Naive thymus-derived CD4-positive, alpha-beta T cell (primary cell): Measurements from ENCODE around the gene CIAO2B. TPM values are rescaled to one million over a fixed set of nuclear protein-coding genes. Genes with fewer than 3 reads are reported as not detected.
A peak's percentile ranks its signal among the peaks of the same experiment; 100 is the strongest.

Experiments used
- ATAC-seq: fragments of 150-1000 bp; cut with Tn5 transposase; 2 replicates; pipeline ENCODE4 v1.10.0; 2021; ENCODE audit warnings: mild to moderate bottlenecking, moderate library complexity
- CTCF ChIA-PET: fragments of 350-600 bp; sonication (Branson Sonifier 250); formaldehyde crosslinking; loops from one replicate; lab custom pipeline; 2021; ENCODE audit warnings: antibody characterized with exemption; lab: Charles Lee
- POLR2A ChIA-PET: fragments of 350-600 bp; sonication (Branson Sonifier 250); formaldehyde crosslinking; loops from one replicate; lab custom pipeline; 2021; ENCODE audit warnings: antibody characterized with exemption, inconsistent platforms; lab: Charles Lee
- DNase-seq, 9 donors: peaks; one replicate each; pipeline versions ENCODE4 v3.0.0 to v3.0.0-alpha.2; 2020 to 2022; ENCODE audit warnings: mixed read lengths in 1 of 9
- H3K27ac ChIP-seq: one replicate; pipeline ENCODE4 v1.7.0; 2013; ENCODE audit warnings: mild to moderate bottlenecking, low read depth, low read length, moderate library complexity
- H3K27me3 ChIP-seq, 2 donors: one replicate each; pipeline ENCODE4 v1.7.0; 2013; ENCODE audit warnings: low read length in 2 of 2, mild to moderate bottlenecking in 2 of 2, moderate library complexity in 2 of 2; ENCODE audit not compliant: control insufficient read depth in 2 of 2, insufficient read depth in 2 of 2
- H3K36me3 ChIP-seq, 3 experiments: 1 replicate in 2 of 3; 2 replicates in 1 of 3; pipeline ENCODE4 v1.7.0; 2013; ENCODE audit warnings: low read length in 3 of 3, mild to moderate bottlenecking in 3 of 3, moderate library complexity in 1 of 3; ENCODE audit not compliant: insufficient read depth in 3 of 3, control insufficient read depth in 2 of 3
- H3K4me1 ChIP-seq, 2 donors: one replicate each; pipeline ENCODE4 v1.7.0; 2013; ENCODE audit warnings: low read length in 2 of 2, mild to moderate bottlenecking in 2 of 2, moderate library complexity in 1 of 2; ENCODE audit not compliant: control insufficient read depth in 2 of 2, insufficient read depth in 2 of 2
- H3K4me3 ChIP-seq: 2 replicates; pipeline ENCODE4 v1.7.0; 2013; ENCODE audit warnings: mild to moderate bottlenecking, low read length
- H3K9me3 ChIP-seq, 3 experiments: 1 replicate in 2 of 3; 2 replicates in 1 of 3; pipeline ENCODE4 v1.7.0; 2013; ENCODE audit warnings: low read length in 3 of 3; ENCODE audit not compliant: control insufficient read depth in 2 of 3
- H3K27ac Mint-ChIP-seq, 9 donors: one replicate each; pipeline ENCODE4 v1.8.0; 2020 to 2022; ENCODE audit warnings: mixed read lengths in 9 of 9, mild to moderate bottlenecking in 8 of 9, moderate library complexity in 5 of 9, inconsistent platforms in 2 of 9
- H3K27me3 Mint-ChIP-seq, 5 donors: one replicate each; pipeline ENCODE4 v1.8.0; 2021 to 2022; ENCODE audit warnings: mixed read lengths in 5 of 5, mild to moderate bottlenecking in 1 of 5
- H3K36me3 Mint-ChIP-seq, 5 donors: one replicate each; pipeline ENCODE4 v1.8.0; 2020 to 2022; ENCODE audit warnings: mixed read lengths in 5 of 5, mild to moderate bottlenecking in 3 of 5, inconsistent platforms in 1 of 5
- H3K4me1 Mint-ChIP-seq, 7 donors: one replicate each; pipeline ENCODE4 v1.8.0; 2020 to 2022; ENCODE audit warnings: mixed read lengths in 7 of 7, mild to moderate bottlenecking in 3 of 7, inconsistent platforms in 1 of 7
- H3K4me3 Mint-ChIP-seq, 10 donors: one replicate each; pipeline ENCODE4 v1.8.0; 2020 to 2022; ENCODE audit warnings: mild to moderate bottlenecking in 10 of 10, mixed read lengths in 10 of 10, moderate library complexity in 6 of 10, inconsistent platforms in 2 of 10
- H3K9me3 Mint-ChIP-seq, 11 donors: one replicate each; pipeline ENCODE4 v1.8.0; 2020 to 2022; ENCODE audit warnings: mixed read lengths in 11 of 11, mild to moderate bottlenecking in 4 of 11, inconsistent platforms in 1 of 11, moderate library complexity in 1 of 11
- intact Hi-C, 2 donors: fragments of 100-400 bp; cut with micrococcal nuclease; formaldehyde crosslinking; loops; one replicate each; pipeline ENCODE4 v1.15.1; 2023
- polyA plus RNA-seq, 2 donors: library from polyadenylated mRNA; unstranded; fragments of 300-500 nt; fragmentation: Illumina TruSeq; gene quantifications; one replicate each; pipeline ENCODE4 v1.2.3, GENCODE V29; 2021
- total RNA-seq, 6 experiments: library from RNA in 5 of 6; stranded (reverse) in 5 of 6; gene quantifications; 1 replicate in 5 of 6; 2 replicates in 1 of 6; pipeline ENCODE4 v1.2.3 and lab custom pipeline; 2021 to 2026

CIAO2B gene
- total and polyA plus RNA-seq, 7 experiments from 2014 or later, result 47.0 to 116 (median 61.6) TPM

DNA sequence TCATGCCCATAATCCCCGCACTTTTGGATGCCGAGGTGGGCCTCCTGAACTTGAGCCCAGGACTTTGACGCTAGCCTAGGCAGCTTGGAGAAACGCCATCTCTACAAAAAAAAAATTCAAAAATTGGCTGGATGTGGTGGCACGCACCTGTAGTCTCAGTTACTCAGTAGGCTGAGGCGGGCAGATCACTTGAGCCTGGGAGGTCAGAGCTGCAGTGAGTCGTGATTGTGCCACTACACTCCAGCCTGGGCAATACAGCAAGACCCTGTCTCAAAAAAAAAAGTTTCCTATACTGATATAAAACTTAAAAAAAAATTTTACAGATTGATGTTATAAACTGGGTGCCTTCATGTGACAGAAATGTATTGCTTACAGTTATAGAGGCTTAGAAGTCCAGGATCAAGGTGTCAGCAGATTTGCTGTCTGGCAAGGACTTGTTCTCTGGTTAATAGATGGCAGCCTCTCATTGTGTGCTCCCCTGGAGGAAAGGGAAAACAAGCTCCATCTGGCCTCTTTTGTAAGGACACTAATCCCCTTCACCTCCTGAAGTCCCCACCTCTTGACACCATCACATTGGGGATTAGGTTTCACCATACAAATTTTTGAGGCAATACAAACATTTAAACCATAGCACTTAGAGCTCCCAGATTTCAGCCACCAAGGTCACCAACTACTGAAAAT lies 18.4 kb upstream of the CIAO2B start:
- peaks cover 0 to 7% (median 0%) of the 10 kb centered on the region in 11 donors for H3K9me3 Mint-ChIP-seq
- no peaks in the 10 kb centered on the region for H3K9me3 ChIP-seq
- no peak overlapping the region for H3K27ac Mint-ChIP-seq
- no peak overlapping the region for H3K4me3 Mint-ChIP-seq
- intact Hi-C loops, result no loop called here
- CTCF ChIA-PET, result interaction anchor here (0.6 to 1.5 kb wide), 7 partner anchors 66 to 433 kb away, joined by 3 to 5 read pairs (median 3); no protein-coding TSS in a partner anchor
- H3K36me3 Mint-ChIP-seq, result peaks cover 0 to 6% (median 0%) of the 10 kb centered on the region in 5 donors
- ATAC-seq (no peak), DNase-seq (no peak)
- peaks cover 35 to 46% (median 43%) of the 10 kb centered on the region in 5 donors for H3K27me3 Mint-ChIP-seq
- POLR2A ChIA-PET, result interaction anchor here (0.9 kb wide), 1 partner anchor 85 kb away, joined by 3 read pairs; no protein-coding TSS in a partner anchor
- H3K4me1 ChIP-seq, result peaks cover 0 to 4% of the 10 kb centered on the region in 2 donors
- H3K4me1 Mint-ChIP-seq, result peaks cover 8 to 24% (median 14%) of the 10 kb centered on the region in 7 donors
- H3K27me3 ChIP-seq, result no peaks in the 10 kb centered on the region
- no peaks in the 10 kb centered on the region for H3K36me3 ChIP-seq
- H3K4me3 ChIP-seq, result no peak overlapping the region
- no peak overlapping the region for H3K27ac ChIP-seq

GRCh38 chr16:66950971-66951790 lies 17.0 kb upstream of the CIAO2B start:
- no peak overlapping the region for H3K4me3 ChIP-seq
- H3K4me1 ChIP-seq, result peaks cover 0 to 4% of the 10 kb centered on the region in 2 donors
- DNase-seq, result no peak
- ChIA-PET CTCF (no interaction called here), POLR2A (no interaction called here)
- intact Hi-C loops, result no loop called here
- peaks cover 35 to 46% (median 43%) of the 10 kb centered on the region in 5 donors for H3K27me3 Mint-ChIP-seq
- H3K27ac ChIP-seq, result no peak overlapping the region
- no peaks in the 10 kb centered on the region for H3K9me3 ChIP-seq
- no peaks in the 10 kb centered on the region for H3K36me3 ChIP-seq
- H3K4me1 Mint-ChIP-seq, result peaks cover 13 to 28% (median 20%) of the 10 kb centered on the region in 7 donors
- H3K9me3 Mint-ChIP-seq, result peaks cover 0 to 7% (median 0%) of the 10 kb centered on the region in 11 donors
- no peak overlapping the region for H3K4me3 Mint-ChIP-seq
- peaks cover 0 to 6% (median 0%) of the 10 kb centered on the region in 5 donors for H3K36me3 Mint-ChIP-seq
- ATAC-seq, result no peak
- no peaks in the 10 kb centered on the region for H3K27me3 ChIP-seq
- H3K27ac Mint-ChIP-seq, result no peak overlapping the region

- ATAC-seq (no peak), DNase-seq (no peak)
- Mint-ChIP-seq H3K27me3 (peaks cover 35 to 46% (median 43%) of the 10 kb centered on the region in 5 donors), H3K27ac (no peak overlapping the region), H3K4me3 (peak overlapping the region in 1 of 10 donors; percentile 4), H3K9me3 (peaks cover 0 to 7% (median 0%) of the 10 kb centered on the region in 11 donors), H3K36me3 (peaks cover 0 to 6% (median 0%) of the 10 kb centered on the region in 5 donors), H3K4me1 (peaks cover 13 to 28% (median 20%) of the 10 kb centered on the region in 7 donors)
- intact Hi-C loops, result no loop called here
- Histone ChIP-seq H3K27ac (no peak overlapping the region), H3K9me3 (no peaks in the 10 kb centered on the region), H3K4me1 (peaks cover 0 to 4% of the 10 kb centered on the region in 2 donors), H3K4me3 (no peak overlapping the region), H3K27me3 (no peaks in the 10 kb centered on the region), H3K36me3 (no peaks in the 10 kb centered on the region)
- ChIA-PET POLR2A (no interaction called here), CTCF (no interaction called here)
Observed at GRCh38 chr16:66950437-66950836, 16.2 kb upstream of the CIAO2B start.

DNA sequence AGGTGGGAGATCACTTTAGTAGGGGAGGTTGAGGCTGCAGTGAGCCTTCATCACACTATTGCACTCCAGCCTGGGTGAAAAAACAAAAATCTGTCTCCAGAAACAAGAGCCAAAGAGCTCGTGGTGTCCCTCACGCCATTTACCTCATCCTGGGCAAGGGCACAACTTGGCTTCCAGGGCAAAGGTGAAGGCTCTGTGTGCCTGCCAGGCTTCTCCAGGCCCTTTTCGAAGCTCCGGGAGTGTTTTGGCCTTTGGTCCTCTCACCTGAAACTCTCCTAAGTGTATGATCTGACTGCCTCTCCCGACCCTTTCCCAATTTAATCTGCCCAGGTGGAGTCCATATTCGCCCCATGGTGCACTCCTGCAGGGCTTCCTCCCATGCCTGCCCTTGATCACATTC lies 15.3 kb upstream of the CIAO2B start:
- intact Hi-C loops, result loop anchor here (5.0 kb wide), 3 partner anchors 52 to 328 kb away; partner anchors contain the start of genes CBFB (in 1 of the 2) and PLEKHG4 (in 1 of the 2)
- CTCF ChIA-PET, result no interaction called here

DNA sequence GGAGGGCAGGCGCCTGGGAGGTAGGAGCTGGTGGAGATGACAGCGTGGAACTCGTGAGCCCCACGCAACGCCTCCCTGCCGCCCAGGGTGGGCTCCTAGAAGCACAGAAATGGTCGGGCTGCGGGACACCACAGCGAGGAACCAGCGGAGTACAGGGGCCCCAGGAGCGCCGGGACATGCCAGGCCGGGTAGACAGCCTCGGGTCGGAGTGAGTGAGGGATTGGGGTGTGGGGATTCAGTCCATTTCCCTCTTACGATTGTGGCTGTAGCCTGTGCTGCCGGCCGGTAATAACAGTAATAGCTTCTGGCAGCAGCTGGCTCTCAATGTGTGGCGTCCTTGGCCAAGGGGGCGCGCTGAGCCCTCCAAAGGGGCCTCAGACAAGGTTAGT lies 14.6 kb upstream of the CIAO2B start:
- no peaks in the 10 kb centered on the region for H3K27me3 ChIP-seq
- H3K4me1 ChIP-seq, result peaks cover 0 to 4% of the 10 kb centered on the region in 2 donors
- Mint-ChIP-seq H3K4me3 (peak overlapping the region; percentile 83 to 95 (median 92)), H3K27ac (no peak overlapping the region), H3K36me3 (peaks cover 0 to 6% (median 0%) of the 10 kb centered on the region in 5 donors), H3K27me3 (peaks cover 31 to 42% (median 40%) of the 10 kb centered on the region in 5 donors), H3K9me3 (peaks cover 0 to 7% (median 0%) of the 10 kb centered on the region in 11 donors), H3K4me1 (peaks cover 13 to 25% (median 19%) of the 10 kb centered on the region in 7 donors)
- no peak for ATAC-seq
- CTCF ChIA-PET, result interaction anchor here (0.6 kb wide), 2 partner anchors 11 to 29 kb away, joined by 3 read pairs; no protein-coding TSS in a partner anchor
- POLR2A ChIA-PET, result no interaction called here
- no peak for DNase-seq
- H3K9me3 ChIP-seq, result no peaks in the 10 kb centered on the region
- no peak overlapping the region for H3K27ac ChIP-seq
- H3K4me3 ChIP-seq, result no peak overlapping the region
- intact Hi-C loops, result loop anchor here (5.0 kb wide), 3 partner anchors 52 to 328 kb away; partner anchors contain the start of genes CBFB (in 1 of the 2) and PLEKHG4 (in 1 of the 2)
- H3K36me3 ChIP-seq, result peaks cover 0 to under 1% (median 0%) of the 10 kb centered on the region in 3 experiments

More for the DNA sequence above, 15.3 kb upstream of the CIAO2B start:
- ATAC-seq (no peak), DNase-seq (no peak)
- no peaks in the 10 kb centered on the region for H3K36me3 ChIP-seq
- no peaks in the 10 kb centered on the region for H3K9me3 ChIP-seq
- Mint-ChIP-seq H3K27ac (peak overlapping the region in 1 of 9 donors; percentile 56), H3K9me3 (peaks cover 0 to 7% (median 0%) of the 10 kb centered on the region in 11 donors), H3K4me1 (peaks cover 13 to 28% (median 20%) of the 10 kb centered on the region in 7 donors), H3K4me3 (peak overlapping the region in 7 of 10 donors; percentile 1 to 94 (median 53)), H3K27me3 (peaks cover 35 to 46% (median 43%) of the 10 kb centered on the region in 5 donors), H3K36me3 (peaks cover 0 to 6% (median 0%) of the 10 kb centered on the region in 5 donors)
- no peaks in the 10 kb centered on the region for H3K27me3 ChIP-seq
- H3K4me1 ChIP-seq, result peaks cover 0 to 4% of the 10 kb centered on the region in 2 donors
- H3K27ac ChIP-seq, result no peak overlapping the region
- H3K4me3 ChIP-seq, result no peak overlapping the region
- POLR2A ChIA-PET, result no interaction called here
